Psoas muscle (tissue), 8 donors: ENCODE data around the gene TBATA. TPM values are rescaled to one million over a fixed set of nuclear protein-coding genes. Genes with fewer than 3 reads are reported as not detected.

Experiments
- ATAC-seq, 4 donors: fragments of 200-7000 bp; cut with Tn5 transposase; one replicate each; pipeline ENCODE4 v1.9.1; 2020; ENCODE audit warnings: moderate library complexity in 3 of 4, mild to moderate bottlenecking in 2 of 4
- DNase-seq, 2 donors: peaks; one replicate each; pipeline ENCODE4 v3.0.0-alpha.2; 2020
- H3K27ac ChIP-seq: fragments of 200-600 bp; one replicate; pipeline ENCODE4 v1.8.0; 2022
- H3K27me3 ChIP-seq, 3 donors: fragments of 200-600 bp in 1 of 3; one replicate each; pipeline versions ENCODE4 v1.6.1 to v1.8.0; 2013 to 2022; ENCODE audit warnings: low read length in 2 of 3, mild to moderate bottlenecking in 2 of 3, moderate library complexity in 1 of 3; ENCODE audit not compliant: insufficient read depth in 3 of 3
- H3K36me3 ChIP-seq, 2 donors: fragments of 200-600 bp in 1 of 2; one replicate each; pipeline versions ENCODE4 v1.6.1 to v1.8.0; 2013 to 2022; ENCODE audit warnings: low read depth in 1 of 2, mild to moderate bottlenecking in 1 of 2, moderate library complexity in 1 of 2; ENCODE audit not compliant: insufficient read depth in 1 of 2
- H3K4me1 ChIP-seq: fragments of 200-600 bp; one replicate; pipeline ENCODE4 v1.8.0; 2022
- H3K4me3 ChIP-seq: fragments of 200-600 bp; one replicate; pipeline ENCODE4 v1.8.0; 2022; ENCODE audit warnings: mild to moderate bottlenecking
- H3K9me3 ChIP-seq: fragments of 200-600 bp; one replicate; pipeline ENCODE4 v1.8.0; 2022
- WGBS, 3 donors: extraction: QIAGEN DNeasy Blood & Tissue Kit; methylation state at CpG; one replicate each; pipeline versions ENCODE4 v1.1.6 to v1.1.7; 2013; 5-methylcytosine and 5-hydroxymethylcytosine counted together
- intact Hi-C, 2 donors: fragments of 100-400 bp; cut with DNase I; formaldehyde crosslinking; loops; one replicate each; pipeline versions ENCODE4 v1.11.0 to v1.14.2; 2022
- polyA plus RNA-seq, 3 donors: library from polyadenylated mRNA; stranded (reverse); fragments of 200-250 nt; gene quantifications; one replicate each; pipeline ENCODE4 v1.2.3, GENCODE V29; 2013
- total RNA-seq, 4 donors: library from RNA; stranded (reverse); fragmentation: NEBNext Ultra II Directional in 2 of 4; extraction: Animal tissue kit (Norgen Biotek cat#: 25700) in 2 of 4; gene quantifications; one replicate each; pipeline versions ENCODE4 v1.2.1 to v1.2.4, GENCODE V29; 2021 to 2023
- TF ChIP-seq, protein P1 (sequence below): fragments of 200-600 bp; IDR thresholded peaks from one replicate; pipeline ENCODE4 v1.8.0; 2022; ENCODE audit warnings: antibody characterized with exemption
- donor health status: healthy with polysubstance abuse.
- donor health status: DM: no; HTN: no; CAD: no; lungs with moderate emphysema.
- donor health status: Bipolar disorder and iron deficiency.
- donor health status: healthy.
- donor health status: DM: yes; HTN: yes; CAD: no.
- donor health status: DM: no; HTN: no; CAD: no.
- donor health status: DM: no; HTN: no; CAD: no.
- donor health status: DM: yes; HTN: yes; CAD: no.

TBATA gene
- total and polyA plus RNA-seq, 7 donors: not detected

DNA sequence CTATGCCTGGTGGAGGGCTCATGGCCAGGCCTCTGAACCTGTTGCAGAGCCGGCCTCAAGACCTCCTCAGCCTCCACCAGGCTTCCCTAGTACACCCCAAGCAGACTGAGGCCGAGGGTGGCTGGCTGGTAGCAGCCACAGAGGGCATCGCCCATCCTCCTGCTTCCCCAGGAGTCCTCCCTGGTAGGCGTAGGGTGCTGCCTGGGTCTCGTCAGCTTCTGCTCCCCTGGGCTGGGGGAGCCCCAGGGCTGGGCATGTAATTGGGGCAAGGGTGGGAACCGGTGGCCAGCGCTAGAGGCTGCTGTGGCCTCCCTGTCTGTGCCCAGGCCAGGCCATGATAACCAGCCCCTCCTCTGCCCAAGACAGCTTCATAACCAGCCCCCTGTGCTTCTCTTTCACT lies 32.6 kb downstream of the TBATA start:
- TF ChIP-seq, protein P1, sequence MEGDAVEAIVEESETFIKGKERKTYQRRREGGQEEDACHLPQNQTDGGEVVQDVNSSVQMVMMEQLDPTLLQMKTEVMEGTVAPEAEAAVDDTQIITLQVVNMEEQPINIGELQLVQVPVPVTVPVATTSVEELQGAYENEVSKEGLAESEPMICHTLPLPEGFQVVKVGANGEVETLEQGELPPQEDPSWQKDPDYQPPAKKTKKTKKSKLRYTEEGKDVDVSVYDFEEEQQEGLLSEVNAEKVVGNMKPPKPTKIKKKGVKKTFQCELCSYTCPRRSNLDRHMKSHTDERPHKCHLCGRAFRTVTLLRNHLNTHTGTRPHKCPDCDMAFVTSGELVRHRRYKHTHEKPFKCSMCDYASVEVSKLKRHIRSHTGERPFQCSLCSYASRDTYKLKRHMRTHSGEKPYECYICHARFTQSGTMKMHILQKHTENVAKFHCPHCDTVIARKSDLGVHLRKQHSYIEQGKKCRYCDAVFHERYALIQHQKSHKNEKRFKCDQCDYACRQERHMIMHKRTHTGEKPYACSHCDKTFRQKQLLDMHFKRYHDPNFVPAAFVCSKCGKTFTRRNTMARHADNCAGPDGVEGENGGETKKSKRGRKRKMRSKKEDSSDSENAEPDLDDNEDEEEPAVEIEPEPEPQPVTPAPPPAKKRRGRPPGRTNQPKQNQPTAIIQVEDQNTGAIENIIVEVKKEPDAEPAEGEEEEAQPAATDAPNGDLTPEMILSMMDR: no peak
- 96 to 99% (median 96%) methylated on average over 7 of the region's 7 CpGs for WGBS, 3 donors
- Histone ChIP-seq H3K9me3 (no peaks in the 10 kb centered on the region), H3K4me1 (no peaks in the 10 kb centered on the region), H3K27me3 (no peaks in the 10 kb centered on the region), H3K27ac (no peak overlapping the region), H3K36me3 (no peaks in the 10 kb centered on the region), H3K4me3 (no peak overlapping the region)
- no peak for DNase-seq
- intact Hi-C loops: no loop called here
- no peak for ATAC-seq

DNA sequence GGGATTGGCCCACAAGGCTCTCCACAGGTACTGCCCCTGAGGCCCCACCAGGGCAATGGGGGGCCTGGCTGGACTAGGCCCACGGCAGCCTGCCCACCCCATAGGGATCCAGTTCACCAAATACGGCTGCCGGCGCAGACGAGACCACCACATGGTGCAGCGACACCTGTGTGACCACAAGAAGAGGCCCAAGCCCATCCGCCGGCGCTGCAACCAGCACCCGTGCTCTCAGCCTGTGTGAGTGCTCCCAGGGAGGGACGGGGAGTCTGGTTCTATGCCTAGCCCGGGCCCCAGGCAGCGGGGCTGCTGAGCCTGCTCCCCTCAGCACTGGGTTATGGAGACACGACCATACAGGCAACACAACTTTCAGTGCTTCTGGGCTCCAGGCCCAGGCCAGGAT lies 33.2 kb downstream of the TBATA start:
- TF ChIP-seq, protein P1: no peak
- H3K36me3 ChIP-seq: no peaks in the 10 kb centered on the region
- no peak overlapping the region for H3K27ac ChIP-seq
- DNase-seq (no peak), ATAC-seq (no peak)
- H3K4me3 ChIP-seq: no peak overlapping the region
- no peaks in the 10 kb centered on the region for H3K27me3 ChIP-seq
- intact Hi-C loops: no loop called here
- H3K4me1 ChIP-seq: no peaks in the 10 kb centered on the region
- H3K9me3 ChIP-seq: no peaks in the 10 kb centered on the region
- 96 to 97% (median 96%) methylated on average over 14 of the region's 14 CpGs for WGBS, 3 donors

DNA sequence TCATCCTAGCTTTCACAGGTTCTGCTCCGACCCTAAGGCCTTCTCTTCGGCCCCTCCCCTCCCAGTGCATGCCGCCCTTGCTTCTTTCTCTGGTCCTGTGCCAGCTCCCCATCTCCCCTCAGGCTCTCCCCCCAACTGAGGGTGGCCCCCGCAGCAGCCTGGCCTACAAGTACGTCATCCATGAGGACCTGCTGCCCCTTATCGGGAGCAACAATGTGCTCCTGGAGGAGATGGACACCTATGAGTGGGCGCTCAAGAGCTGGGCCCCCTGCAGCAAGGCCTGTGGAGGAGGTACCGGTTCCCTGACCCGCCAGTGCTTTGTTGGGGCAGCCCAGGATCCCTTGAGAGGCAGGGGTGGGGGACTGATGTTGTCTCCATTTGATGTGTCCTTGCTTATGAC lies 33.8 kb downstream of the TBATA start:
- peaks cover 2% of the 10 kb centered on the region for H3K4me1 ChIP-seq
- DNase-seq (no peak), ATAC-seq (no peak)
- H3K36me3 ChIP-seq: no peaks in the 10 kb centered on the region
- intact Hi-C loops: no loop called here
- TF ChIP-seq, protein P1: no peak
- no peaks in the 10 kb centered on the region for H3K9me3 ChIP-seq
- H3K4me3 ChIP-seq: no peak overlapping the region
- whole genome bisulfite sequencing, 3 donors: 95 to 98% (median 98%) methylated on average over 9 of the region's 9 CpGs
- no peak overlapping the region for H3K27ac ChIP-seq
- H3K27me3 ChIP-seq: no peaks in the 10 kb centered on the region

DNA sequence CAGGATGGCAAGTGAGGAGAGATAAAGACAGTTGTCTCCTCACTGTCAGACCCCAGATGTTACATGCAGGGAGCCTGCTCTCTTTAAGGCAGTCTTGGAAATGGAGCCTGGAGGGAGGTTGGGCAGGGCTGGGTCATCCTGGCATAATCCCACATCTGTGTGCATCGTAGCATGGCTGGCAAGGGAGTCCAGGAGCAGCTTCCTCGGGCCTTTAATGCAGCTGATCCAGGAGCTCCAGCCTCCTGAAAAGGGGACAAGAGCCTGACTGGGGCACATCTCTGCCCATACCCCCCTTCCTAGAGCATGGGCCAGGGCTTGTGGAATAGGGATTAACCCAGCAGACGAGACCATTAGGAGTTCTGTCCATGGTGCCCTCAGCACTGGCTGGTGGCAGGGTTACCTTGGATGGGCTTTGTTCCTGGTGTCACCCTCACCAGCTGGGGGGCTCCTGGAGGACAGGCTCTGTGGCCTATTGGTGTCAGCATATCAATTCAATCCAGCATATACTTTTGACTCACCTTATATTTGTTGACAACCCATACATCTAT lies 34.9 kb downstream of the TBATA start:
- ATAC-seq (no peak), DNase-seq (no peak)
- TF ChIP-seq, protein P1: no peak
- intact Hi-C loops: no loop called here
- Histone ChIP-seq H3K27ac (no peak overlapping the region), H3K9me3 (no peaks in the 10 kb centered on the region), H3K36me3 (no peaks in the 10 kb centered on the region), H3K4me3 (no peak overlapping the region), H3K4me1 (peaks cover 6% of the 10 kb centered on the region), H3K27me3 (no peaks in the 10 kb centered on the region)
- WGBS, 3 donors: 58 to 89% (median 78%) methylated on average over 3 of the region's 3 CpGs

DNA sequence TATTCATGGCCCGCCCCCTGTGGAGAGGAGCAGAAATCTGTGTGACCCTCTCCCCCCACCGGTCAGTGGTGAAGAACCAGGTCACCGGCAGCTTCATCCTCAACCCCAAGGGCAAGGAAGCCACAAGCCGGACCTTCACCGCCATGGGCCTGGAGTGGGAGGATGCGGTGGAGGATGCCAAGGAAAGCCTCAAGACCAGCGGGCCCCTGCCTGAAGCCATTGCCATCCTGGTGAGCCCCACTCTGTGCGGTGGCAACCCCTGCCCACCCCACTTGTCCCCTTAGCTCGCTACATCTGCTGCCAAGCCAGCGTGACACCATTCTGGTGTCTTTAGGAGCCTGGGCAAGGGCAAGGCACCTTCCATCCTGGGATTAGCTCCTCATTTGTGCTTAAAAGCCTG lies 35.4 kb downstream of the TBATA start:
- TF ChIP-seq, protein P1: no peak
- Histone ChIP-seq H3K9me3 (no peaks in the 10 kb centered on the region), H3K36me3 (no peaks in the 10 kb centered on the region), H3K4me3 (no peak overlapping the region), H3K27ac (no peak overlapping the region), H3K4me1 (peaks cover 6% of the 10 kb centered on the region), H3K27me3 (no peaks in the 10 kb centered on the region)
- ATAC-seq: no peak
- 95 to 97% (median 97%) methylated on average over 8 to 10 of the region's 10 CpGs for WGBS, 3 donors
- no peak for DNase-seq
- intact Hi-C loops: no loop called here
